Measurements from ENCODE around the gene EPSTI1.

Gene EPSTI1

GRCh38 chr13:43005460-43006236 lies 13.6 kb upstream of the EPSTI1 start:
- no peaks in the 10 kb centered on the region; the same call in 1 of the 2 replicates for H3K36me3 ChIP-seq (ENCODE audit: control insufficient read depth, insufficient read depth, low read length)
- no peaks in the 10 kb centered on the region; the same call in 1 of the 2 replicates for H3K27me3 ChIP-seq (ENCODE audit: control insufficient read depth, insufficient read depth, low read length)
- H3K27ac ChIP-seq (ENCODE audit: low read length) = no peak overlapping the region
- no peak overlapping the region for H3K4me3 ChIP-seq (ENCODE audit: low read length)
- no peak for DNase-seq (ENCODE audit: low read depth, low spot score)
- H3K4me1 ChIP-seq (ENCODE audit: control insufficient read depth, insufficient read depth, low read length) = peaks cover 1% of the 10 kb centered on the region; the same call in 1 of the 2 replicates
- WGBS (ENCODE audit: insufficient coverage, insufficient read length) = no CpG with 5 or more reads among the region's 3 CpGs
- no peaks in the 10 kb centered on the region; the same call in 1 of the 2 replicates for H3K9me3 ChIP-seq (ENCODE audit: control insufficient read depth, insufficient read depth, low read length)

GRCh38 chr13:43003729-43004128 lies 11.7 kb upstream of the EPSTI1 start:
- no peaks in the 10 kb centered on the region; the same call in 1 of the 2 replicates for H3K27me3 ChIP-seq (ENCODE audit: control insufficient read depth, insufficient read depth, low read length)
- H3K4me1 ChIP-seq (ENCODE audit: control insufficient read depth, insufficient read depth, low read length) = peaks cover 1% of the 10 kb centered on the region; the same call in 1 of the 2 replicates
- WGBS (ENCODE audit: insufficient coverage, insufficient read length) = no CpG with 5 or more reads among the region's 6 CpGs
- no peaks in the 10 kb centered on the region; the same call in 1 of the 2 replicates for H3K9me3 ChIP-seq (ENCODE audit: control insufficient read depth, insufficient read depth, low read length)
- no peak overlapping the region for H3K4me3 ChIP-seq (ENCODE audit: low read length)
- no peak for DNase-seq (ENCODE audit: low read depth, low spot score)
- no peaks in the 10 kb centered on the region; the same call in 1 of the 2 replicates for H3K36me3 ChIP-seq (ENCODE audit: control insufficient read depth, insufficient read depth, low read length)
- H3K27ac ChIP-seq (ENCODE audit: low read length) = no peak overlapping the region

GRCh38 chr13:43003010-43003409 lies 11.0 kb upstream of the EPSTI1 start:
- no peaks in the 10 kb centered on the region; the same call in 1 of the 2 replicates for H3K9me3 ChIP-seq (ENCODE audit: control insufficient read depth, insufficient read depth, low read length)
- peaks cover 1% of the 10 kb centered on the region; the same call in 1 of the 2 replicates for H3K4me1 ChIP-seq (ENCODE audit: control insufficient read depth, insufficient read depth, low read length)
- H3K27me3 ChIP-seq (ENCODE audit: control insufficient read depth, insufficient read depth, low read length) = no peaks in the 10 kb centered on the region; the same call in 1 of the 2 replicates
- DNase-seq (ENCODE audit: low read depth, low spot score) = no peak
- no CpG with 5 or more reads among the region's 2 CpGs for WGBS (ENCODE audit: insufficient coverage, insufficient read length)
- no peak overlapping the region for H3K27ac ChIP-seq (ENCODE audit: low read length)
- H3K4me3 ChIP-seq (ENCODE audit: low read length) = no peak overlapping the region
- H3K36me3 ChIP-seq (ENCODE audit: control insufficient read depth, insufficient read depth, low read length) = no peaks in the 10 kb centered on the region; the same call in 1 of the 2 replicates

GRCh38 chr13:43002021-43002420 lies 10.0 kb upstream of the EPSTI1 start:
- DNase-seq (ENCODE audit: low read depth, low spot score) = no peak
- Histone ChIP-seq H3K9me3 (ENCODE audit: control insufficient read depth, insufficient read depth, low read length) (no peaks in the 10 kb centered on the region; the same call in 1 of the 2 replicates), H3K4me1 (ENCODE audit: control insufficient read depth, insufficient read depth, low read length) (no peaks in the 10 kb centered on the region), H3K4me3 (ENCODE audit: low read length) (no peak overlapping the region), H3K27me3 (ENCODE audit: control insufficient read depth, insufficient read depth, low read length) (no peaks in the 10 kb centered on the region; the same call in 1 of the 2 replicates), H3K27ac (ENCODE audit: low read length) (no peak overlapping the region), H3K36me3 (ENCODE audit: control insufficient read depth, insufficient read depth, low read length) (no peaks in the 10 kb centered on the region; the same call in 1 of the 2 replicates)
- 100% methylated on average over 1 of the region's 2 CpGs for WGBS (ENCODE audit: insufficient coverage, insufficient read length)

- no peak overlapping the region for H3K27ac ChIP-seq (ENCODE audit: low read length)
- no CpG with 5 or more reads among the region's 4 CpGs for WGBS (ENCODE audit: insufficient coverage, insufficient read length)
- H3K4me1 ChIP-seq (ENCODE audit: control insufficient read depth, insufficient read depth, low read length) = no peaks in the 10 kb centered on the region
- no peaks in the 10 kb centered on the region; the same call in 1 of the 2 replicates for H3K27me3 ChIP-seq (ENCODE audit: control insufficient read depth, insufficient read depth, low read length)
- no peaks in the 10 kb centered on the region; the same call in 1 of the 2 replicates for H3K36me3 ChIP-seq (ENCODE audit: control insufficient read depth, insufficient read depth, low read length)
- no peaks in the 10 kb centered on the region; the same call in 1 of the 2 replicates for H3K9me3 ChIP-seq (ENCODE audit: control insufficient read depth, insufficient read depth, low read length)
- no peak for DNase-seq (ENCODE audit: low read depth, low spot score)
- no peak overlapping the region for H3K4me3 ChIP-seq (ENCODE audit: low read length)
Observed at GRCh38 chr13:43000676-43001075, 8.6 kb upstream of the EPSTI1 start.

- Histone ChIP-seq H3K4me1 (ENCODE audit: control insufficient read depth, insufficient read depth, low read length) (no peaks in the 10 kb centered on the region), H3K9me3 (ENCODE audit: control insufficient read depth, insufficient read depth, low read length) (no peaks in the 10 kb centered on the region; the same call in 1 of the 2 replicates), H3K4me3 (ENCODE audit: low read length) (no peak overlapping the region), H3K27me3 (ENCODE audit: control insufficient read depth, insufficient read depth, low read length) (no peaks in the 10 kb centered on the region; the same call in 1 of the 2 replicates), H3K36me3 (ENCODE audit: control insufficient read depth, insufficient read depth, low read length) (no peaks in the 10 kb centered on the region; the same call in 1 of the 2 replicates), H3K27ac (ENCODE audit: low read length) (no peak overlapping the region)
- no CpG with 5 or more reads among the region's 2 CpGs for WGBS (ENCODE audit: insufficient coverage, insufficient read length)
- no peak for DNase-seq (ENCODE audit: low read depth, low spot score)
Observed at GRCh38 chr13:42999491-42999890, 7.5 kb upstream of the EPSTI1 start.

- Histone ChIP-seq H3K36me3 (ENCODE audit: control insufficient read depth, insufficient read depth, low read length) (no peaks in the 10 kb centered on the region; the same call in 1 of the 2 replicates), H3K4me3 (ENCODE audit: low read length) (no peak overlapping the region), H3K9me3 (ENCODE audit: control insufficient read depth, insufficient read depth, low read length) (no peaks in the 10 kb centered on the region; the same call in 1 of the 2 replicates), H3K27ac (ENCODE audit: low read length) (no peak overlapping the region), H3K4me1 (ENCODE audit: control insufficient read depth, insufficient read depth, low read length) (no peaks in the 10 kb centered on the region), H3K27me3 (ENCODE audit: control insufficient read depth, insufficient read depth, low read length) (peaks cover 3% of the 10 kb centered on the region; the same call in 1 of the 2 replicates)
- DNase-seq (ENCODE audit: low read depth, low spot score) = no peak
- no CpG with 5 or more reads among the region's 2 CpGs for WGBS (ENCODE audit: insufficient coverage, insufficient read length)
Observed at GRCh38 chr13:42997381-42997780, 5.3 kb upstream of the EPSTI1 start.

- Histone ChIP-seq H3K27ac (ENCODE audit: low read length) (no peak overlapping the region), H3K9me3 (ENCODE audit: control insufficient read depth, insufficient read depth, low read length) (no peaks in the 10 kb centered on the region; the same call in 1 of the 2 replicates), H3K27me3 (ENCODE audit: control insufficient read depth, insufficient read depth, low read length) (peaks cover 3% of the 10 kb centered on the region; the same call in 1 of the 2 replicates), H3K36me3 (ENCODE audit: control insufficient read depth, insufficient read depth, low read length) (no peaks in the 10 kb centered on the region; the same call in 1 of the 2 replicates), H3K4me3 (ENCODE audit: low read length) (no peak overlapping the region), H3K4me1 (ENCODE audit: control insufficient read depth, insufficient read depth, low read length) (no peaks in the 10 kb centered on the region)
- WGBS (ENCODE audit: insufficient coverage, insufficient read length) = no CpG with 5 or more reads among the region's 3 CpGs
- DNase-seq (ENCODE audit: low read depth, low spot score) = no peak
Observed at GRCh38 chr13:42996584-42996983, 4.5 kb upstream of the EPSTI1 start.

GRCh38 chr13:42994878-42995277 lies 2.8 kb upstream of the EPSTI1 start:
- no CpG with 5 or more reads among the region's 1 CpG for WGBS (ENCODE audit: insufficient coverage, insufficient read length)
- Histone ChIP-seq H3K4me3 (ENCODE audit: low read length) (no peak overlapping the region), H3K4me1 (ENCODE audit: control insufficient read depth, insufficient read depth, low read length) (no peaks in the 10 kb centered on the region), H3K27me3 (ENCODE audit: control insufficient read depth, insufficient read depth, low read length) (peaks cover 3% of the 10 kb centered on the region; the same call in 1 of the 2 replicates), H3K27ac (ENCODE audit: low read length) (no peak overlapping the region), H3K9me3 (ENCODE audit: control insufficient read depth, insufficient read depth, low read length) (no peaks in the 10 kb centered on the region), H3K36me3 (ENCODE audit: control insufficient read depth, insufficient read depth, low read length) (no peaks in the 10 kb centered on the region)
- no peak for DNase-seq (ENCODE audit: low read depth, low spot score)

- no peak for DNase-seq (ENCODE audit: low read depth, low spot score)
- no peak overlapping the region for H3K4me3 ChIP-seq (ENCODE audit: low read length)
- peaks cover 3% of the 10 kb centered on the region; the same call in 1 of the 2 replicates for H3K27me3 ChIP-seq (ENCODE audit: control insufficient read depth, insufficient read depth, low read length)
- no peaks in the 10 kb centered on the region for H3K36me3 ChIP-seq (ENCODE audit: control insufficient read depth, insufficient read depth, low read length)
- H3K4me1 ChIP-seq (ENCODE audit: control insufficient read depth, insufficient read depth, low read length) = no peaks in the 10 kb centered on the region
- no peaks in the 10 kb centered on the region for H3K9me3 ChIP-seq (ENCODE audit: control insufficient read depth, insufficient read depth, low read length)
- no peak overlapping the region for H3K27ac ChIP-seq (ENCODE audit: low read length)
- WGBS (ENCODE audit: insufficient coverage, insufficient read length) = no CpG with 5 or more reads among the region's 4 CpGs
Observed at GRCh38 chr13:42992764-42993122, 702 bp upstream of the EPSTI1 start.

Measured in iPS DF 6.9 (cell line).